ENCODE measurements around the gene ATAT1. TPM values are rescaled to one million over a fixed set of nuclear protein-coding genes. Genes with fewer than 3 reads are reported as not detected.

ATAT1 gene
- total and polyA plus RNA-seq, 9 of the 15 experiments (the other 6 are each of a cell fraction or from before 2014, with no cell fraction given): 0.65 to 5.8 (median 1.6) TPM

- TF ChIP-seq UBTF (IDR thresholded peaks at IDR 0.05; ENCODE audit: borderline replicate concordance in 1 of 2, low read depth in 2 of 2, low read length in 2 of 2) (no peak), E2F4 (CRISPR knock-in tag; IDR thresholded peaks at IDR 0.05; ENCODE audit: low read depth) (no peak), ZNF280A (IDR thresholded peaks at IDR 0.05; ENCODE audit: low read depth, partially characterized antibody) (no peak), SLC30A9 (CRISPR knock-in tag; IDR thresholded peaks at IDR 0.05) (no peak), MYC (IDR thresholded peaks at IDR 0.05; ENCODE audit: low read depth, low read length) (peak; percentile 94), MYC (CRISPR knock-in tag; IDR thresholded peaks at IDR 0.05; ENCODE audit: borderline replicate concordance, low read depth) (peak; percentile 95), MEF2D (tag; conservative IDR thresholded peaks at IDR 0.05; ENCODE audit: low read depth) (no peak), NFIC (IDR thresholded peaks at IDR 0.05) (peak; percentile 48; the same call in 1 of the 2 replicates), ZNF609 (CRISPR knock-in tag; IDR thresholded peaks at IDR 0.05; ENCODE audit: borderline replicate concordance) (no peak), MIER1 (IDR thresholded peaks at IDR 0.05; ENCODE audit: low read depth) (no peak), ZBTB43 (CRISPR knock-in tag; IDR thresholded peaks at IDR 0.05) (0 out of 2 replicates have a peak, but pooled peaks have one; percentile 84), HNRNPL (IDR thresholded peaks at IDR 0.05; ENCODE audit: low read depth, low read length) (no peak), RBM39 (optimal IDR thresholded peaks at IDR 0.05; ENCODE audit: low read depth, low read length) (peak; percentile 29), BRD4 (IDR thresholded peaks at IDR 0.05) (peak; percentile 7; the same call in 1 of the 2 replicates), TAF7 (tag; IDR thresholded peaks at IDR 0.05) (peak; percentile 98), ZNF282 (CRISPR knock-in tag; IDR thresholded peaks at IDR 0.05) (no peak)
Observed at GRCh38 chr6:30617565-30618269, 9.0 kb upstream of the ATAT1 start, which contains the start of gene MRPS18B (continued).

Data from K562 (cell line).